Measurements from ENCODE around the gene C8B.

DNA sequence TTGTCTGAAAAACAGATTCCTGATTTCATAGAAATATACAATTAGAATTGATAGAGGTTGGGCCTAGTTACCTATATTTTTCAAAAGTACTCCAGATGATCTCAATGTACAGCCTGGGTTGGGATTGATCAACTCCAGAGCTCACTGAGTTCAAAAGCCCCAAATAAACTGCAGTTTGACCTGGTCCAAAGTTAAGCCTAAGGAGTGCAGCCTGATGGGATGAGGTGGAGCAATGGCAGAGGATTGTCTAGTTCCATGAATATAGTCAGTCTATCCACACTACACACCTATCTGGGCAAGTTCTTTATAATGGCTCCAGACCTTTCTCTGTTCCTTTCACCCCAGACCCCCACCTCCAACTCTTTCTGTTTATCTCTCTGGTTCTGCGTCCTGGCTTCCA, 62.0 kb downstream of the C8B start:
- no peak for TF ChIP-seq POLR2AphosphoS5 (IDR thresholded peaks at IDR 0.05; ENCODE audit: low read depth, low read length)
- TF ChIP-seq REST (IDR thresholded peaks at IDR 0.05; ENCODE audit: insufficient read depth in 1 of 2, low read depth in 2 of 2, low read length in 2 of 2), result no peak
- no peak for TF ChIP-seq FOXP2 (optimal IDR thresholded peaks at IDR 0.05; ENCODE audit: borderline replicate concordance, extremely low read depth, extremely low read length, insufficient read depth)
- TF ChIP-seq TAF1 (IDR thresholded peaks at IDR 0.05; ENCODE audit: borderline replicate concordance, insufficient read depth, low read length), result no peak
- no peak for TF ChIP-seq SIN3A (IDR thresholded peaks at IDR 0.05; ENCODE audit: borderline replicate concordance, insufficient read depth, low read length)
